SU-DHL-6 (cell line): Measurements from ENCODE around the gene SGK1.

Source experiments
- H2AFZ ChIP-seq: fragments of 200-600 bp; sonication (generic); 2 replicates; pipeline ENCODE4 v1.6.1; 2014; ENCODE audit warnings: low read depth, mild to moderate bottlenecking, moderate library complexity, mixed read lengths, antibody characterized with exemption, low read length; ENCODE audit not compliant: severe bottlenecking
- H3F3A ChIP-seq: fragments of 200-600 bp; shearing (Covaris generic); 2 replicates; pipeline ENCODE4 v1.6.0; 2016; ENCODE audit warnings: antibody characterized with exemption, mild to moderate bottlenecking; ENCODE audit not compliant: insufficient read depth
- H3K27ac ChIP-seq: fragments of 200-600 bp; sonication (generic); 2 replicates; pipeline ENCODE4 v1.5.1; 2016; ENCODE audit warnings: low read depth, mild to moderate bottlenecking, low read length, moderate library complexity, mixed read lengths
- H3K27me3 ChIP-seq: fragments of 200-600 bp; sonication (generic), shearing (Covaris generic); 2 replicates; pipeline ENCODE4 v1.6.0; 2014; ENCODE audit warnings: mild to moderate bottlenecking, low read length
- H3K36me3 ChIP-seq: fragments of 200-600 bp; sonication (generic); 2 replicates; pipeline ENCODE4 v1.6.1; 2014; ENCODE audit warnings: mild to moderate bottlenecking, low read length, mixed read lengths
- H3K4me2 ChIP-seq: fragments of 300-600, 200-600 bp; shearing (Covaris generic), sonication (generic); 2 replicates; pipeline ENCODE4 v1.6.0; 2014; ENCODE audit warnings: low read length, low read depth, mild to moderate bottlenecking; ENCODE audit not compliant: poor library complexity, severe bottlenecking
- H3K4me3 ChIP-seq: fragments of 200-600 bp; sonication (generic); 2 replicates; pipeline ENCODE4 v1.5.1; 2014; ENCODE audit warnings: antibody characterized with exemption, low read length, mild to moderate bottlenecking, mixed read lengths; ENCODE audit not compliant: insufficient read depth, poor library complexity, severe bottlenecking
- H3K79me2 ChIP-seq: fragments of 200-600 bp; sonication (generic); 2 replicates; pipeline ENCODE4 v1.6.1; 2014; ENCODE audit warnings: mild to moderate bottlenecking, low read length, moderate library complexity; ENCODE audit not compliant: insufficient read depth
- H3K9ac ChIP-seq: fragments of 200-600 bp; sonication (generic); 2 replicates; pipeline ENCODE4 v1.7.0; 2014; ENCODE audit warnings: mild to moderate bottlenecking, low read length
- H3K9me2 ChIP-seq: fragments of 200-600 bp; sonication (generic); replicated peaks from 2 replicates; pipeline ENCODE4 v1.6.1; 2014; ENCODE audit warnings: low read length; ENCODE audit not compliant: insufficient read depth
- H3K9me3 ChIP-seq: fragments of 200-600 bp; sonication (generic); 2 replicates; pipeline ENCODE4 v1.6.1; 2014; ENCODE audit warnings: low read length, mixed read lengths; ENCODE audit not compliant: insufficient read depth
- H4K20me1 ChIP-seq: fragments of 200-600 bp; sonication (generic); 2 replicates; pipeline ENCODE4 v1.6.1; 2014; ENCODE audit warnings: low read depth, mild to moderate bottlenecking, antibody characterized with exemption, low read length, moderate library complexity, mixed read lengths
- EZH2phosphoT487 ChIP-seq: fragments of 200-600 bp; sonication (generic), shearing (Covaris generic); conservative IDR thresholded peaks from 2 replicates; pipeline ENCODE4 v1.6.1; 2018; ENCODE audit warnings: mild to moderate bottlenecking, antibody characterized with exemption, low read length, moderate library complexity, mixed read lengths
- TF ChIP-seq, protein P1 (sequence below): fragments of 200-600 bp; sonication (generic); IDR thresholded peaks from one replicate; pipeline ENCODE4 v1.5.1; 2017; ENCODE audit warnings: antibody characterized with exemption, mild to moderate bottlenecking, low read length, moderate library complexity; ENCODE audit not compliant: insufficient read depth, poor library complexity, severe bottlenecking

The SGK1 gene

DNA sequence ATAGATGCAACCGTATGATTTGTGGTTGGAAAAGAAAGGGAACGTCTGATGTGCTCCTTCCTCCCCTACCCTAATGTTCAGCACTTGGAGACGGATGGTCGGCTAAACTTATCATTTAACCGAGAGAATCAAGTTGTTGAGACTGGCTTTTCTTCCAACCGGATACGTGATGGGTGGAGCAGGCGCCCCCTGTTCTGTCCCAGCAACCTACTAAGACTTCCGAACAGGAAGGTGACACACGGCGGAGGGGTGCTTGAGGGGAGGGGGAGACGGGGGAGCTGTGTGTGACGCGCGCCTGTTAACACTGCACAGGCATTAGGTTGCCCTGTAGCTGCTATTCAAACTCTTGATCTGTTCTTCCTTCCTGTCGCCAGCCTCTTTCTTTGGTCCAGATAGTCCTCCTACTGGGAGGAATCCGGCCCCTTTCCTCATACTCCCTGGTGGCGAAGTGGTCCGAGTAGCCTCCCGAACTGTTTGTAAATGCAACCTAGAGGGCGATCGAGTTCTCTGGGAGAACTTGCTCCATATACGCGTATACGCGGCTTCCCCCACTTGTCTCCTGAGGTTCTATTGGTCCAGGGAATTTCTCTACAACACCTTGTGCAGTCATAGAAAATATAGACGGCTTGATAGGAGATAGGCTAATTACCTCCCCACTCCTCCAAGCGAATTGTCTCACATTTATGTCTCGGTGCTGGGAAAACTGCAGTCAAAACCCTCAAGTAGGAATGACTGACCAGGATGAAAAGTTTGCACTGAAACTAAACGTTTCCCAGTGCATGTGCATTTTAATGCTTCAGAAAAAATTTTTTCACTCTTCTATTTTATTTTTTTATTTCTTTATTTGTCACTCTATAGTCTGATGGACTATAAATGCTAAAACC lies 139.5 kb downstream of the SGK1 start:
- H3K4me2 ChIP-seq, result peak overlapping the region; percentile 89
- H3K27ac ChIP-seq, result peak overlapping the region; percentile 86
- H3F3A ChIP-seq, result peaks cover 39% of the 10 kb centered on the region
- peak overlapping the region; percentile 41 for H3K4me3 ChIP-seq
- H3K36me3 ChIP-seq, result peaks cover 5% of the 10 kb centered on the region
- TF ChIP-seq EZH2phosphoT487, result no peak
- TF ChIP-seq, protein P1, sequence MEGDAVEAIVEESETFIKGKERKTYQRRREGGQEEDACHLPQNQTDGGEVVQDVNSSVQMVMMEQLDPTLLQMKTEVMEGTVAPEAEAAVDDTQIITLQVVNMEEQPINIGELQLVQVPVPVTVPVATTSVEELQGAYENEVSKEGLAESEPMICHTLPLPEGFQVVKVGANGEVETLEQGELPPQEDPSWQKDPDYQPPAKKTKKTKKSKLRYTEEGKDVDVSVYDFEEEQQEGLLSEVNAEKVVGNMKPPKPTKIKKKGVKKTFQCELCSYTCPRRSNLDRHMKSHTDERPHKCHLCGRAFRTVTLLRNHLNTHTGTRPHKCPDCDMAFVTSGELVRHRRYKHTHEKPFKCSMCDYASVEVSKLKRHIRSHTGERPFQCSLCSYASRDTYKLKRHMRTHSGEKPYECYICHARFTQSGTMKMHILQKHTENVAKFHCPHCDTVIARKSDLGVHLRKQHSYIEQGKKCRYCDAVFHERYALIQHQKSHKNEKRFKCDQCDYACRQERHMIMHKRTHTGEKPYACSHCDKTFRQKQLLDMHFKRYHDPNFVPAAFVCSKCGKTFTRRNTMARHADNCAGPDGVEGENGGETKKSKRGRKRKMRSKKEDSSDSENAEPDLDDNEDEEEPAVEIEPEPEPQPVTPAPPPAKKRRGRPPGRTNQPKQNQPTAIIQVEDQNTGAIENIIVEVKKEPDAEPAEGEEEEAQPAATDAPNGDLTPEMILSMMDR, result peak; percentile 81
- H3K9me2 ChIP-seq, result no peaks in the 10 kb centered on the region
- H4K20me1 ChIP-seq, result peaks cover 5% of the 10 kb centered on the region; the same call in 1 of the 2 replicates
- peak overlapping the region; percentile 65 for H2AFZ ChIP-seq
- H3K27me3 ChIP-seq, result no peaks in the 10 kb centered on the region
- H3K79me2 ChIP-seq, result peaks cover 12% of the 10 kb centered on the region
- H3K9ac ChIP-seq, result peak overlapping the region; percentile 86
- H3K9me3 ChIP-seq, result no peaks in the 10 kb centered on the region

DNA sequence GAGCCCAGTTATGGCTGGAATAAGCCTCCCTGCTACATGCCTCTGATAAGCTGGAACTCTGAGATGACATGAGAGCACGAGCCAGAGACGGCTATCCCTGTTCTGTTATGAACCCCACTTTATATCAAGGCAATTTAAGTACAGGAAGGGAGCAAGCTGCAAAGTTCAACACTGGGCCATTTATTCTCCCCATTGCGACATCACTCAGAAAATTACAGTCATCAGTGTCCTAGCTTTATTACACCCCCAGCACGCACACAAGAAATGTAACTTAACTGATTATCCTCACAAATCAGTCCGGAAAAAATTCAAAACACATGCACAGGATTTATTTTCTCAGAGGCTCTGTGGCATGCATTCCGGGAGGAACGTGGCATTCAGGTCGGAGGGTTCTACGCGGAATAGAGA lies 140.2 kb downstream of the SGK1 start:
- peak overlapping the region; percentile 41 for H3K4me3 ChIP-seq

DNA sequence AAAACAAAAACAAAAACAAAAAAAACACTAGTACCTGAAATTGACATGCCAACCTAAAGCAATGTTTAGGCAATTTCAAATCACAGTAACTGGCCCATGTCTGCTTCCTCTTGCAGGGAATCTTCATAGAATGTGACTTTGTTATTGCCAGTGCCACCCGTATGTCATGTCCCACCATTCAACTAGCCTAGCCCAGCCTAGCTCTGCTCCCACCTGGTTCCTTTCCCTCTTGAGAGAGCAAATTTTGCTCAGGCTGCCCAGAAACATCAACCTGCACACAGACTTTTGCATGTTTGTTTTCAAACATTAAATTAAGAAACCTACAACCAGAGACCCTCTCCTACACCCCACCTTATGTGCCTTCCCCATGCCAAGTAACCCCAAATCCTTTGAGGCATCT lies 140.7 kb downstream of the SGK1 start:
- H3K27ac ChIP-seq, result peak overlapping the region; percentile 86
- H3K9me2 ChIP-seq, result no peaks in the 10 kb centered on the region
- H2AFZ ChIP-seq, result peak overlapping the region; percentile 38
- peak overlapping the region; percentile 86 for H3K9ac ChIP-seq
- H3K36me3 ChIP-seq, result peaks cover 17% of the 10 kb centered on the region
- no peaks in the 10 kb centered on the region for H3K9me3 ChIP-seq
- H3F3A ChIP-seq, result peaks cover 45% of the 10 kb centered on the region
- H3K4me3 ChIP-seq, result peak overlapping the region; percentile 41
- TF ChIP-seq, protein P1, result no peak
- no peak for TF ChIP-seq EZH2phosphoT487
- H3K79me2 ChIP-seq, result peaks cover 24% of the 10 kb centered on the region
- H4K20me1 ChIP-seq, result peaks cover 16% of the 10 kb centered on the region; the same call in 1 of the 2 replicates
- peak overlapping the region; percentile 89 for H3K4me2 ChIP-seq
- no peaks in the 10 kb centered on the region for H3K27me3 ChIP-seq

More for the DNA sequence above, 140.2 kb downstream of the SGK1 start:
- Histone ChIP-seq H3K79me2 (peaks cover 19% of the 10 kb centered on the region), H3K9me2 (no peaks in the 10 kb centered on the region), H3K4me2 (peak overlapping the region; percentile 89), H3K27me3 (no peaks in the 10 kb centered on the region), H3K36me3 (peaks cover 12% of the 10 kb centered on the region), H4K20me1 (peaks cover 11% of the 10 kb centered on the region; the same call in 1 of the 2 replicates), H3K9ac (peak overlapping the region; percentile 86), H3F3A (peaks cover 43% of the 10 kb centered on the region), H3K9me3 (no peaks in the 10 kb centered on the region), H3K27ac (peak overlapping the region; percentile 86), H2AFZ (peak overlapping the region; percentile 38)
- TF ChIP-seq EZH2phosphoT487, result no peak
- TF ChIP-seq, protein P1, result no peak
